ENCODE measurements around the gene DPH3. TPM values are rescaled to one million over a fixed set of nuclear protein-coding genes. Genes with fewer than 3 reads are reported as not detected.
A peak's percentile ranks its signal among the peaks of the same experiment; 100 is the strongest.

Gene DPH3
- total and polyA plus RNA-seq, 8 donors: 4.7 to 21.2 (median 17.4) TPM

DNA sequence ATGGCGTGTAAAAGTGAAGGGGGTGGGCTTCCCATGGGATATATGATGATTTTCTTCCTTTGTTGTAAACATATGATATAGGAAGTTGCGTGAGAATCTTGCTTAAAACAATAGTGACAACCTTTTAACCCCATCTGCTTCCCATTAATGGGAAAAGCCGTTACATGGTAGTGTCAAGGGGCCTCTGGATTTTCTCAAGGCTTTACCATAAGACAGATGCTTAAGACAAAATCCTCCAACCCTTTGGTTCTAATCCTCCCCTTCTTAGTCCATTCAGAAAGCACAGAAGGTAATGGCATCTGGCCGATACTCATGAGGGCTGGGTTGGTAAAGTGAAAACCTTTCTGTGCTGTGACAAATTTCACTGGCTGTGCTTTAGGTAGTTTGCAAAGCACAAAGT lies 25.0 kb downstream of the DPH3 start:
- Histone ChIP-seq H3K9me3 (no peaks in the 10 kb centered on the region), H3K4me1 (peaks cover 0 to 14% (median 7%) of the 10 kb centered on the region in 4 donors), H3K36me3 (no peaks in the 10 kb centered on the region), H3K27me3 (no peaks in the 10 kb centered on the region), H3K27ac (peak overlapping the region in 3 of 5 donors; percentile 19 to 48 (median 21)), H3K4me3 (no peak overlapping the region)
- intact Hi-C loops (cut with DNase I; ENCODE audit: low total_unique reads): loop anchor here (5.0 to 10.0 kb wide), 3 partner anchors 187 to 605 kb away; no protein-coding TSS in a partner anchor
- no peak for TF ChIP-seq CTCF (IDR thresholded peaks at IDR 0.05)
- TF ChIP-seq EP300 (IDR thresholded peaks at IDR 0.05): no peak
- TF ChIP-seq POLR2AphosphoS5 (IDR thresholded peaks at IDR 0.05): no peak
- no peak for TF ChIP-seq POLR2A (IDR thresholded peaks at IDR 0.05)
- DNase-seq: peak in 1 of 2 donors; percentile 26
- 71 to 82% (median 74%) methylated on average over 4 of the region's 4 CpGs for WGBS, 5 donors

- intact Hi-C loops (cut with DNase I; ENCODE audit: low total_unique reads): no loop called here
- DNase-seq: no peak
- Histone ChIP-seq H3K27me3 (no peaks in the 10 kb centered on the region), H3K27ac (peak overlapping the region in 3 of 5 donors; percentile 19 to 48 (median 21)), H3K4me3 (no peak overlapping the region), H3K9me3 (no peaks in the 10 kb centered on the region), H3K4me1 (peaks cover 0 to 14% (median 7%) of the 10 kb centered on the region in 4 donors), H3K36me3 (no peaks in the 10 kb centered on the region)
- TF ChIP-seq POLR2AphosphoS5 (IDR thresholded peaks at IDR 0.05) (no peak), EP300 (IDR thresholded peaks at IDR 0.05) (no peak), POLR2A (IDR thresholded peaks at IDR 0.05) (no peak), CTCF (IDR thresholded peaks at IDR 0.05) (no peak)
- whole genome bisulfite sequencing, 5 donors: 41 to 57% (median 48%) methylated on average over 3 of the region's 3 CpGs
Observed at GRCh38 chr3:16239086-16239770, 25.5 kb downstream of the DPH3 start.

DNA sequence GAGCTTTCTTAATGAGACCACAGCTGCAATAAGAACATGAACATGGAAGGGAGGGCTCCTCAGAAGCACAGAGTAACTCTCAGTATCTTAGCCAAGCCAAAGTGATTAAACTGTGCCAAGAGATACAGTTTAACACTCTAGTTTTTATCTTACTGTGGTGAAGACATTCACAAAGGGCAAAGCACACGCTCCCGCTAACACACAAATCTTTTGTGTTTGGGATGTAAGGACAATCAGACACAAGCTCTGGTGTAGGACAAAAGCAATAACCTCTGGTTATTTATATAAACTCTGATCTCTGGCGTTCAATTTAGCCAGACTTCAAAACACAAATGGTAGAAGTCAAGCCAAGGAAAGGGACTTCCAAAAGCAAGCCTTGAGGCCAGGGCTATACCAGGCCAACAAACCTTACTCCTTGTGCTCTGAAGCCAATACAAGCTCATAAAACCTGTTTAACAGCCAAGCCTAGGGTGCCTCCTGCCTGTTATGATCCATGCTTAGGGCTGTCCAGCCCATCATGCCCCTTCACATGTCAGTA lies 27.8 kb downstream of the DPH3 start:
- Histone ChIP-seq H3K4me1 (peaks cover 0 to 14% (median 7%) of the 10 kb centered on the region in 4 donors), H3K9me3 (no peaks in the 10 kb centered on the region), H3K27me3 (no peaks in the 10 kb centered on the region), H3K36me3 (no peaks in the 10 kb centered on the region), H3K4me3 (no peak overlapping the region), H3K27ac (no peak overlapping the region)
- TF ChIP-seq POLR2AphosphoS5 (IDR thresholded peaks at IDR 0.05) (no peak), POLR2A (IDR thresholded peaks at IDR 0.05) (no peak), CTCF (IDR thresholded peaks at IDR 0.05) (no peak), EP300 (IDR thresholded peaks at IDR 0.05) (no peak)
- WGBS, 5 donors: 20 to 63% (median 48%) methylated on average over 3 of the region's 3 CpGs
- intact Hi-C loops (cut with DNase I; ENCODE audit: low total_unique reads): no loop called here
- no peak for DNase-seq

DNA sequence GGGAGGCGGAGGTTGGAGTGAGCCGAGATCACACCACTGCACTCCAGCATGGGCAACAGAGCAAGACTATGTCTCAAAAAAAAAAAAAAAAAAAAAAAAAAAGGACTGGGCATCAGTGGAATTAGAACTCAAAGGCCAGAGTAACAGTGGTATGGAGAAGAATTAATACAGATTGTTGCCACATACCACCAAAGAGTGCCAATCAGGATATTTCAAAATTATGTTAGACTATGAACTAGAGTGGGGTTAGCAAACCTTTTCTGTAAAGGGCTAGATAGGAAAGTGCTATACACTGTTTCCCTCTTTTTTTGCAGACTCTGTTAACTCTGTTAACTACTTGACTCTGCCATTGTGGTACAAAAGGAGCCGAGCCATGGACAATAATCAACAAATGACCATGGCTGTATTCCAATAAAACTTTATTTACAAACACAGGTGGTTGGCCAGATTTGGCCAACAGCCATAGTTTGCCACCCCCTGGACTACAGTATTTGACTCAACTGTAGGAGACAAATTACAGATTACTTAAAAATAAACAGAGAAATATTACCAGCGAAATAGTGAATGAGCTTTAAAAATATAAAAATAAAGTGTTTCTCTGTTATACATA lies 28.6 kb downstream of the DPH3 start:
- TF ChIP-seq POLR2AphosphoS5 (IDR thresholded peaks at IDR 0.05) (no peak), EP300 (IDR thresholded peaks at IDR 0.05) (no peak), POLR2A (IDR thresholded peaks at IDR 0.05) (no peak), CTCF (IDR thresholded peaks at IDR 0.05) (no peak)
- intact Hi-C loops (cut with DNase I; ENCODE audit: low total_unique reads): no loop called here
- H3K4me1 ChIP-seq: peaks cover 0 to 14% (median 7%) of the 10 kb centered on the region in 4 donors

More for the DNA sequence above, 28.6 kb downstream of the DPH3 start:
- 76 to 83% (median 80%) methylated on average over 4 of the region's 4 CpGs for WGBS, 5 donors
- H3K27me3 ChIP-seq: no peaks in the 10 kb centered on the region
- no peak for DNase-seq
- H3K4me3 ChIP-seq: no peak overlapping the region
- no peaks in the 10 kb centered on the region for H3K9me3 ChIP-seq
- H3K27ac ChIP-seq: no peak overlapping the region
- no peaks in the 10 kb centered on the region for H3K36me3 ChIP-seq

Data from stomach (tissue), 9 donors.